GM10266 (cell line): Measurements from ENCODE around the gene RAB9A.

Experiments used
- DNase-seq: peaks from one replicate; pipeline ENCODE4 v3.0.0; 2012; ENCODE audit errors: extremely low spot score
- TF ChIP-seq, protein P1 (sequence below): IDR thresholded peaks from 2 replicates; pipeline ENCODE4 v1.5.1; 2012; ENCODE audit warnings: mild to moderate bottlenecking, low read depth; ENCODE audit not compliant: control insufficient read depth, insufficient read depth; ENCODE audit errors: missing control alignments

The RAB9A gene

DNA sequence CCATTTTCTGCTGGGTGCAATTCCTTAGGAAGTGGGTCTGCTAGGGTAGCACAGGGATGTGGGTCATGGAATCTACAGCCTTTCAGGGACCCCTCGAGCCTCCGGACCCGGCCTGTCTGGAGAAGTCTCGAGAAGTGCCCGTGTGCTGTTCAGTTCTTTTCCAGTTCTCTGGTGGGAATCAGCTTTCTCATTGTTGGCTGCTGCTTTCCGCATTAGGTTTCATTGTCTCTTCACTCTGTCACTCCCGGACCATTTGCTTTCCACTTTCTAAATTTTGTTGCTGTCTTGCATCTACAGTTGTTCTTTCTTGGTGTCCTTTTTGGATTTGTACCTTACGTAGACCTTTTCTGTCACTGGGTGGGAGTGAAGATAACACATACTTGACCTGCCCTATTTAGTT lies 6.1 kb downstream of the RAB9A start:
- no peak for DNase-seq
- TF ChIP-seq, protein P1, sequence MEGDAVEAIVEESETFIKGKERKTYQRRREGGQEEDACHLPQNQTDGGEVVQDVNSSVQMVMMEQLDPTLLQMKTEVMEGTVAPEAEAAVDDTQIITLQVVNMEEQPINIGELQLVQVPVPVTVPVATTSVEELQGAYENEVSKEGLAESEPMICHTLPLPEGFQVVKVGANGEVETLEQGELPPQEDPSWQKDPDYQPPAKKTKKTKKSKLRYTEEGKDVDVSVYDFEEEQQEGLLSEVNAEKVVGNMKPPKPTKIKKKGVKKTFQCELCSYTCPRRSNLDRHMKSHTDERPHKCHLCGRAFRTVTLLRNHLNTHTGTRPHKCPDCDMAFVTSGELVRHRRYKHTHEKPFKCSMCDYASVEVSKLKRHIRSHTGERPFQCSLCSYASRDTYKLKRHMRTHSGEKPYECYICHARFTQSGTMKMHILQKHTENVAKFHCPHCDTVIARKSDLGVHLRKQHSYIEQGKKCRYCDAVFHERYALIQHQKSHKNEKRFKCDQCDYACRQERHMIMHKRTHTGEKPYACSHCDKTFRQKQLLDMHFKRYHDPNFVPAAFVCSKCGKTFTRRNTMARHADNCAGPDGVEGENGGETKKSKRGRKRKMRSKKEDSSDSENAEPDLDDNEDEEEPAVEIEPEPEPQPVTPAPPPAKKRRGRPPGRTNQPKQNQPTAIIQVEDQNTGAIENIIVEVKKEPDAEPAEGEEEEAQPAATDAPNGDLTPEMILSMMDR, result no peak

DNA sequence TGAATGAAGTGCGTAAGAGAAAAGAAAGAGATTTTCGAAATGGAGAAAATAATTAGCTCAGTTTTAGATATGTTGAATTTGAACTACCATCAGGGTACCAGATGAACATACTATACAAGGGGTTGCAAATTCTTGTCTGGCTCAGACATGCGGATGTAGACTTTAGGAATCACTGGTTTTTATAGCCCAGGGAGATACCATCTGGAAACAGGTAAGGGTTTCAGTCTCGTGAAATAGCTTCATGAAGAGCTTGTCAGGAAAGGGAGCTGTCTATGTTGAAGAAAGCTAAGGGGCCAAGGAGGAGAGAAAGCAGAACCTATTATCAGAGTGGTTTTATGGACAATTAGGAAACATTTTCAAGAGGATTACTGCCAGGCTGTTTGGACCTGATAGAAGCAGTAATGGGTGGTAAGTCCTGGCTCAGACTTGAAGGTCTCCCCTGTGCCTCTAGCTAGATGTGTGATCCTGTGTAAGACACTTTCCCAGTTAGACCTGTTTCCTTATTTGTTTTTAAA lies 6.7 kb downstream of the RAB9A start:
- no peak for DNase-seq
- TF ChIP-seq, protein P1, result no peak

DNA sequence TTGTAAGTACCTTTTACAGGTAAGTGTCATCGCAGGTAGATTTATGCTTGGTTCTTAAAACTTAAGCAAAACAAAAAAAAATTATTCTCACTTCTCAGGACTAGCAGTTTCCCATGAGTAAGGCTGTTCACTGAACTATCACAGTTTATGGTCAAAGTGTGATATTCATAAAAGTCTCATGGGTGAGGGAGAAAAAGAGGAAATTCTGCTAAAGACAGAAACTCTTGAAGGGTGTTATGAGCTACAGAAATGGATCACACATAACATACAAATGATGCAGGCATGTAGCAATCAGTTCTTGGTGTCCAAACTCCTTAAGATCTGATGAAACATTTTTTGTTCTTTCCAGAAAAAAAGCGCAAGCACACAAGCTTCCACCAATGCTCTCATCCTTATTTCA lies 8.5 kb downstream of the RAB9A start:
- peak; percentile 24 for DNase-seq
- TF ChIP-seq, protein P1, result no peak

DNA sequence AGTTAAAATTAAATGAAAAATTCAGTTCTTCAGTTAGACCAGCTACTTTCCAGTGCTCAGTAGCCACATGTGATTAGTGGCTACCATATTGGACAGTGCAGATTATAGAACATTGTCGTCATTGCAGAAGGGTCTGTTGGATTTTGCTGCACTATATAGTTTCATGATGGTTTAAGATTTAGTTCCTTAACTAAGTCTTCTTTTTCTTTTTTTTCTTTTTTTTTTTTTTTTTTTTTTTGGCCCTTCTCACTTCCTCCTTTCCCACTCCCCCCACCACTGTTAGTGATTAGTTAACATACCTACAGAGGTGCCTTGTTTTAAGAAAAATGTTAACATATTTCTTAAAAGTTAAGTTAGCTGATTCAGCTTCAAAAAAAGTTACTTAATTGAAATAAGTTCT lies 9.0 kb downstream of the RAB9A start:
- TF ChIP-seq, protein P1, result no peak
- no peak for DNase-seq

DNA sequence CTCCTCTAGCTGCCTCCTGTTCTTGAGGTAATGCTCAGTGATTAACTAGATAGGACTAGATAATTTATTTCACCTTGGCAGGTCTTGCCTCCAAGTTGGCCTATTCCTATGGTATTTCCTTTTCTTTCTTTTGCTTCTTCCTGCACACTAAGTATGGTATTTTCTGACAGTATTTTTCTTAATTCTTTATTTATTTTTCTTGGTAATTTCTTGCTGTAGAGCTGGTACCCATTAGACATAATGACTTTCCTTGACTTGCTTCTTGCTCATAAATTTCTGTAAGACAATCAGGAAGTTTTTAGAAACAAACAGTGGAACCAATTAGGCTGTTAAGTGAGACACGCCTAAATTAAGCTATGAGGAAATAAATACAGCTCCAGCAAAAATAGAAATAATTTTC lies 9.5 kb downstream of the RAB9A start:
- TF ChIP-seq, protein P1, result no peak
- DNase-seq, result no peak

DNA sequence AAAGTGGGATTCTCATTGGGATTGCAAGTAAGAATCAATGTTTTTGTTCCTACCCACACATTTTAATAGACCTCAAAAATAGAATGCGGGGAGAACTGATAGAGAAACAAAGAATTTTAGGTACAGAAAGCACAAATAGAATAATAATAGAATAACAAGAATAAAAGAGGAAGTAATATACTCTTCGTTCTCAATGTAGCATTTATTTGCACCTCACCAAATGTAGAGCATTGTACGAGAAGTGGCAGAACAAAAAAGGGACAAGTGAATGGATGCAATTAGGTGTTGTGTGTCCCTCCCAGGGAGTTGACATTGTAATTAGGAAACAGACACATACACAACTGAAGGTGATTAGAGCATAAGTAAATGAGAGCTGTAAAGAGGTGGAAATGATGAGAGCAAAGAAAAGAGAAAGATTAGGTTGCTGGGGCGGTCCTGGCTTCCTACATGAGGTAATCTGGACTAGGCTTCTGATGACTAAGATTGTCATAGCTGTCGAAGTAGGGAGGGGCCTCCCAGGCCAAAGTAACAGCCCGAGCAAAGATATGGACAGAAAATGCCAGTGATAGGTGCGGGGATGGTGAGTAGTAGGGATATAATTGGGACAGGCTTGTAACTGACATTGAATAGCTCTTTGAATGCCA lies 10.4 kb downstream of the RAB9A start:
- peak; percentile 48 for DNase-seq
- TF ChIP-seq, protein P1, result no peak

DNA sequence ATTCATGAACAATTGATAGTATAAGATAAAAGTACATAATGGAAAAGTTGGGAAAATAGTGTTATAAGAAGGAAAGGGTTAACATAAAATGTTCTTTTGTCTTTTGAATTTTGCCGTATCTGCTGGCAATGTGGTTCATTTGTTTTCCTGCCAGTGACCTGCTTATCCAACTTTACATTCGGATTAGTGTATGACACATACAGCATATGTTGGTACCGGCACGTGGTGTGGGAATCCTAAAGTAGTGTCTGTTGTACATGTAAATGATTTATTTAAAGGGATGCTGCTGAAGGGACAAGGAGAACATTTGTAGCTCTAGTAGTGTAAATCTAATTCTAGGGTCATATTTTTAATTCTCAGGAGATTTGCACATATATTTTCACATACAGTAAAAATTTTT lies 11.5 kb downstream of the RAB9A start:
- DNase-seq, result no peak
- TF ChIP-seq, protein P1, result no peak
